CD4-positive, alpha-beta T cell (primary cell): ENCODE data around the gene IFTAP. TPM values are rescaled to one million over a fixed set of nuclear protein-coding genes. Genes with fewer than 3 reads are reported as not detected.

ENCODE experiments used
- ATAC-seq: fragments of 200-7000 bp; cut with Tn5 transposase; one replicate; pipeline ENCODE4 v1.10.0; 2022; ENCODE audit warnings: mild to moderate bottlenecking; ENCODE audit not compliant: poor library complexity
- CTCF ChIA-PET: fragments of 350-600 bp; sonication (Branson Sonifier 250); formaldehyde crosslinking; loops from one replicate; lab custom pipeline; 2021; ENCODE audit warnings: antibody characterized with exemption, inconsistent platforms; lab: Charles Lee
- POLR2A ChIA-PET: fragments of 350-600 bp; sonication (Branson Sonifier 250); formaldehyde crosslinking; loops from one replicate; lab custom pipeline; 2021; ENCODE audit warnings: antibody characterized with exemption, inconsistent platforms; lab: Charles Lee
- DNase-seq, 14 experiments: peaks; one replicate each; pipeline ENCODE4 v3.0.0-alpha.2; 2013 to 2020; ENCODE audit warnings: mixed read lengths in 2 of 14
- H3K27ac ChIP-seq, 2 donors: one replicate each; pipeline versions ENCODE4 v1.5.1 to v1.7.0; 2013; ENCODE audit warnings: low read length in 2 of 2, low read depth in 1 of 2, mild to moderate bottlenecking in 1 of 2
- H3K27me3 ChIP-seq, 2 experiments: 1 replicate in 1 of 2; 2 replicates in 1 of 2; pipeline versions ENCODE4 v1.6.1 to v1.7.0; 2013; ENCODE audit warnings: low read length in 2 of 2, control low read depth in 1 of 2, mild to moderate bottlenecking in 1 of 2, moderate library complexity in 1 of 2; ENCODE audit not compliant: insufficient read depth in 2 of 2, control insufficient read depth in 1 of 2
- H3K36me3 ChIP-seq: one replicate; pipeline ENCODE4 v1.6.1; 2013; ENCODE audit warnings: low read length, control low read depth; ENCODE audit not compliant: insufficient read depth
- H3K4me1 ChIP-seq: one replicate; pipeline ENCODE4 v1.6.1; 2013; ENCODE audit warnings: low read length, control low read depth; ENCODE audit not compliant: insufficient read depth
- H3K4me3 ChIP-seq: one replicate; pipeline ENCODE4 v1.5.1; 2013; ENCODE audit warnings: mild to moderate bottlenecking, low read length, moderate library complexity
- H3K9me3 ChIP-seq, 2 experiments: 1 replicate in 1 of 2; 2 replicates in 1 of 2; pipeline versions ENCODE4 v1.6.1 to v1.7.0; 2013; ENCODE audit warnings: low read length in 2 of 2, mild to moderate bottlenecking in 2 of 2, control low read depth in 1 of 2, moderate library complexity in 1 of 2; ENCODE audit not compliant: control insufficient read depth in 1 of 2, insufficient read depth in 1 of 2
- H3K27ac Mint-ChIP-seq: one replicate; pipeline ENCODE4 v1.8.0; 2020; ENCODE audit warnings: mixed read lengths
- H3K27me3 Mint-ChIP-seq: one replicate; pipeline ENCODE4 v1.8.0; 2021; ENCODE audit warnings: mixed read lengths
- H3K36me3 Mint-ChIP-seq: one replicate; pipeline ENCODE4 v1.8.0; 2021; ENCODE audit warnings: low read depth, mixed read lengths
- H3K4me1 Mint-ChIP-seq: one replicate; pipeline ENCODE4 v1.8.0; 2021; ENCODE audit warnings: low read depth, mixed read lengths
- H3K4me3 Mint-ChIP-seq: one replicate; pipeline ENCODE4 v1.8.0; 2020; ENCODE audit warnings: mild to moderate bottlenecking, mixed read lengths
- H3K9me3 Mint-ChIP-seq: one replicate; pipeline ENCODE4 v1.8.0; 2020; ENCODE audit warnings: mixed read lengths
- intact Hi-C, 2 experiments: fragments of 100-400 bp; cut with DNase I in 1 of 2; cut with micrococcal nuclease in 1 of 2; formaldehyde crosslinking; loops; one replicate each; pipeline versions ENCODE4 v1.15.1 to v1.9.0; 2023 to 2025; cut with DNase I, micrococcal nuclease
- total RNA-seq, 174 experiments: library from RNA in 2 of 174; stranded (reverse) in 2 of 174; gene quantifications; one replicate each; pipeline ENCODE4 v1.2.3 and lab custom pipeline; 2021 to 2026
- TF ChIP-seq, protein P1 (sequence below): fragments of 200-600 bp; IDR thresholded peaks from one replicate; pipeline ENCODE4 v1.8.0; 2022; ENCODE audit warnings: antibody characterized with exemption, mild to moderate bottlenecking

IFTAP gene
- total RNA-seq, 2 experiments from 2014 or later = 1.7 to 1.9 TPM

DNA sequence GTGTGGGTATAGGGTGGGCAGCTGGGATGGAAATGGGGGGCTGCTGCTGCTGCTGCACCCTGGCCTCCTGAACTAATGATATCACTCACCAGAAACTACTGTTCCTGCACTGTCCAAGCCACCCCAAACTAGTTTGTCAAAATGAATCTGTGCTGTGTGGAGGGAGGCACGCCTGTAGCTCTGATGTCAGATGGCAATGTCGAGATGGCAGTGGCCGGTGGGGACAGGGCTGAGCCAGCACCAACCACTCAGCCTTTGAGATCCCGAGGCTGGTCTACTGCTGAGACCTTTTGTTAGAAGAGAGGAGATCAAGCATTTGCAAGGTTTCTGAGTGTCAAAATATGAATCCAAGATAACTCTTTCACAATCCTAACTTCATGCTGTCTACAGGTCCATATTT lies 25.2 kb upstream of the IFTAP start:
- ChIA-PET CTCF (no interaction called here), POLR2A (no interaction called here)
- Mint-ChIP-seq H3K4me3 (no peak overlapping the region), H3K4me1 (no peaks in the 10 kb centered on the region), H3K27ac (no peak overlapping the region), H3K27me3 (peaks cover 67% of the 10 kb centered on the region), H3K9me3 (no peaks in the 10 kb centered on the region), H3K36me3 (no peaks in the 10 kb centered on the region)
- Histone ChIP-seq H3K27ac (no peak overlapping the region), H3K4me3 (no peak overlapping the region), H3K36me3 (no peaks in the 10 kb centered on the region), H3K9me3 (no peaks in the 10 kb centered on the region), H3K27me3 (peaks cover 15 to 27% of the 10 kb centered on the region in 2 experiments), H3K4me1 (peaks cover 6% of the 10 kb centered on the region)
- intact Hi-C loops = loop anchor here in 1 of 2 experiments (2.0 kb wide), 1 partner anchor 178 kb away; no protein-coding TSS in a partner anchor
- TF ChIP-seq, protein P1, sequence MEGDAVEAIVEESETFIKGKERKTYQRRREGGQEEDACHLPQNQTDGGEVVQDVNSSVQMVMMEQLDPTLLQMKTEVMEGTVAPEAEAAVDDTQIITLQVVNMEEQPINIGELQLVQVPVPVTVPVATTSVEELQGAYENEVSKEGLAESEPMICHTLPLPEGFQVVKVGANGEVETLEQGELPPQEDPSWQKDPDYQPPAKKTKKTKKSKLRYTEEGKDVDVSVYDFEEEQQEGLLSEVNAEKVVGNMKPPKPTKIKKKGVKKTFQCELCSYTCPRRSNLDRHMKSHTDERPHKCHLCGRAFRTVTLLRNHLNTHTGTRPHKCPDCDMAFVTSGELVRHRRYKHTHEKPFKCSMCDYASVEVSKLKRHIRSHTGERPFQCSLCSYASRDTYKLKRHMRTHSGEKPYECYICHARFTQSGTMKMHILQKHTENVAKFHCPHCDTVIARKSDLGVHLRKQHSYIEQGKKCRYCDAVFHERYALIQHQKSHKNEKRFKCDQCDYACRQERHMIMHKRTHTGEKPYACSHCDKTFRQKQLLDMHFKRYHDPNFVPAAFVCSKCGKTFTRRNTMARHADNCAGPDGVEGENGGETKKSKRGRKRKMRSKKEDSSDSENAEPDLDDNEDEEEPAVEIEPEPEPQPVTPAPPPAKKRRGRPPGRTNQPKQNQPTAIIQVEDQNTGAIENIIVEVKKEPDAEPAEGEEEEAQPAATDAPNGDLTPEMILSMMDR = no peak
- ATAC-seq (no peak), DNase-seq (no peak)

DNA sequence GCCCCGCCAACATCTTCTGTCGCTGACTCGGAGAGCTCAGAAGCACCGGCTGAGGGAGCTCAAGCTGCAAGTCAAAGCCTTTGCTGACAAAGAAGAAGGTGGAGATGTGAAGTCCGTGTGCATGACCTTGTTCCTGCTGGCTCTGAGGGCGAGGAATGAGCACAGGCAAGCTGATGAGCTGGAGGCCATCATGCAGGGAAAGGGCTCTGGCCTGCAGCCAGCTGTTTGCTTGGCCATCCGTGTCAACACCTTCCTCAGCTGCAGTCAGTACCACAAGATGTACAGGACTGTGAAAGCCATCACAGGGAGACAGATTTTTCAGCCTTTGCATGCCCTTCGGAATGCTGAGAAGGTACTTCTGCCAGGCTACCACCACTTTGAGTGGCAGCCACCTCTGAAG lies 19.8 kb upstream of the IFTAP start:
- intact Hi-C loops = no loop called here
- H3K9me3 ChIP-seq = no peaks in the 10 kb centered on the region
- no peak overlapping the region for H3K27ac Mint-ChIP-seq
- H3K27ac ChIP-seq = no peak overlapping the region
- no peaks in the 10 kb centered on the region for H3K9me3 Mint-ChIP-seq
- H3K4me1 ChIP-seq = no peaks in the 10 kb centered on the region
- no peak for DNase-seq
- TF ChIP-seq, protein P1 = no peak
- peaks cover 6 to 16% of the 10 kb centered on the region in 2 experiments for H3K27me3 ChIP-seq
- no peaks in the 10 kb centered on the region for H3K4me1 Mint-ChIP-seq
- no peaks in the 10 kb centered on the region for H3K36me3 Mint-ChIP-seq
- peaks cover 48% of the 10 kb centered on the region for H3K27me3 Mint-ChIP-seq
- no peak overlapping the region for H3K4me3 Mint-ChIP-seq
- H3K4me3 ChIP-seq = no peak overlapping the region
- H3K36me3 ChIP-seq = no peaks in the 10 kb centered on the region
- CTCF ChIA-PET = no interaction called here
- ATAC-seq = no peak
- POLR2A ChIA-PET = no interaction called here

DNA sequence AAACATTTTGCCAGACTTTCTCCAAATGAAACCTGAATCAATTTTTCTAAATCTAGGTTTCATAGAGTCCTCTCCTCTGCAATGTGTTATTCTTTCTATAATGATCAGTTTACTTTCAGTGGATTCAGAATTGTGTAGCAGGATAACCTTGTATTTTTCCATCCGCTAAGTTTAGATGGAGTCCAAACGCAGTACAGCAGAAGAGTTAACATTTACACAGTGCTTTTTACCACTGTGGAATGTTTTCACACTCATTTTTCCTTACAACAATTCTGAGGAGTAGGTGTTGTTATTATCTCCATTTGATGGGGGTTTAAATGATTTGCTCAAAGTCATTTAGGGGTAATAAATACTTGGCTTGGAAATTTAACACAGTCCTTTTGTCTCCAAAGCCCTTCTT lies 16.9 kb upstream of the IFTAP start:
- H3K4me3 Mint-ChIP-seq = no peak overlapping the region
- H3K36me3 ChIP-seq = no peaks in the 10 kb centered on the region
- no peaks in the 10 kb centered on the region for H3K4me1 ChIP-seq
- H3K27me3 ChIP-seq = peaks cover 0 to 4% of the 10 kb centered on the region in 2 experiments
- H3K9me3 ChIP-seq = peaks cover 7 to 8% of the 10 kb centered on the region in 2 experiments
- no peak overlapping the region for H3K4me3 ChIP-seq
- ChIA-PET CTCF (no interaction called here), POLR2A (no interaction called here)
- no peaks in the 10 kb centered on the region for H3K4me1 Mint-ChIP-seq
- H3K27ac ChIP-seq = no peak overlapping the region
- TF ChIP-seq, protein P1 = no peak
- intact Hi-C loops = no loop called here
- H3K36me3 Mint-ChIP-seq = no peaks in the 10 kb centered on the region
- no peak overlapping the region for H3K27ac Mint-ChIP-seq
- ATAC-seq (no peak), DNase-seq (no peak)
- H3K9me3 Mint-ChIP-seq = peaks cover 6% of the 10 kb centered on the region
- peaks cover 31% of the 10 kb centered on the region for H3K27me3 Mint-ChIP-seq
